DOHH2 (cell line): ENCODE measurements around the gene ACOT12.

Source experiments
- H3F3A ChIP-seq: fragments of 200-600 bp; sonication (generic), shearing (Covaris generic); 2 replicates; pipeline ENCODE4 v1.6.0; 2016; ENCODE audit warnings: antibody characterized with exemption, mild to moderate bottlenecking; ENCODE audit not compliant: control insufficient read depth, insufficient read depth
- H3K27ac ChIP-seq: fragments of 200-600 bp; sonication (generic); 2 replicates; pipeline ENCODE4 v1.5.1; 2014; ENCODE audit warnings: low read depth, mild to moderate bottlenecking, low read length, moderate library complexity
- H3K27me3 ChIP-seq: fragments of 200-600 bp; sonication (generic); 2 replicates; pipeline ENCODE4 v1.6.1; 2014; ENCODE audit warnings: mild to moderate bottlenecking, low read length, mixed read lengths; ENCODE audit not compliant: control insufficient read depth
- H3K36me3 ChIP-seq: fragments of 200-600 bp; sonication (generic); 2 replicates; pipeline ENCODE4 v1.6.1; 2014; ENCODE audit warnings: mild to moderate bottlenecking, low read length, moderate library complexity, mixed read lengths; ENCODE audit not compliant: control insufficient read depth
- H3K4me1 ChIP-seq: fragments of 200-600 bp; sonication (generic); 2 replicates; pipeline ENCODE4 v1.6.1; 2014; ENCODE audit warnings: mild to moderate bottlenecking, low read length, mixed read lengths; ENCODE audit not compliant: control insufficient read depth
- H3K4me2 ChIP-seq: fragments of 200-600 bp; sonication (generic); 2 replicates; pipeline ENCODE4 v1.6.0; 2014; ENCODE audit warnings: mild to moderate bottlenecking, low read length, moderate library complexity
- H3K4me3 ChIP-seq: fragments of 200-600 bp; sonication (generic); 2 replicates; pipeline ENCODE4 v1.5.1; 2014; ENCODE audit warnings: mild to moderate bottlenecking, low read length, mixed read lengths
- H3K79me2 ChIP-seq: fragments of 200-600 bp; sonication (generic); 2 replicates; pipeline ENCODE4 v1.6.1; 2014; ENCODE audit warnings: mild to moderate bottlenecking, low read length, mixed read lengths; ENCODE audit not compliant: control insufficient read depth
- H3K9me2 ChIP-seq: fragments of 200-600 bp; sonication (generic); replicated peaks from 2 replicates; pipeline ENCODE4 v1.6.1; 2014; ENCODE audit warnings: mild to moderate bottlenecking, low read length, mixed read lengths; ENCODE audit not compliant: control insufficient read depth
- H3K9me3 ChIP-seq: fragments of 200-600 bp; sonication (generic); 2 replicates; pipeline ENCODE4 v1.6.1; 2014; ENCODE audit warnings: antibody characterized with exemption, low read length, mixed read lengths; ENCODE audit not compliant: control insufficient read depth, insufficient read depth
- H4K20me1 ChIP-seq: fragments of 200-600 bp; sonication (generic); 2 replicates; pipeline ENCODE4 v1.6.0; 2014; ENCODE audit warnings: low read depth, mild to moderate bottlenecking, antibody characterized with exemption, low read length, moderate library complexity; ENCODE audit not compliant: control insufficient read depth, insufficient read depth
- EZH2phosphoT487 ChIP-seq: fragments of 200-600 bp; sonication (generic); IDR thresholded peaks from 2 replicates; pipeline ENCODE4 v1.6.1; 2017; ENCODE audit warnings: borderline replicate concordance, mild to moderate bottlenecking, antibody characterized with exemption, low read length, moderate library complexity, mixed read lengths
- TF ChIP-seq, protein P1 (sequence below): fragments of 200-600 bp; sonication (generic); IDR thresholded peaks from one replicate; pipeline ENCODE4 v1.5.1; 2014; ENCODE audit warnings: antibody characterized with exemption, mild to moderate bottlenecking, low read depth, low read length; ENCODE audit not compliant: poor library complexity, severe bottlenecking

ACOT12 gene

GRCh38 chr5:81288021-81288433, 105.9 kb downstream of the ACOT12 start:
- peaks cover 22% of the 10 kb centered on the region for H3K9me3 ChIP-seq
- peaks cover 62% of the 10 kb centered on the region for H3K4me1 ChIP-seq
- no peaks in the 10 kb centered on the region for H3K27me3 ChIP-seq
- H4K20me1 ChIP-seq = no peaks in the 10 kb centered on the region
- H3K9me2 ChIP-seq = no peaks in the 10 kb centered on the region
- no peak for TF ChIP-seq EZH2phosphoT487
- TF ChIP-seq, protein P1, sequence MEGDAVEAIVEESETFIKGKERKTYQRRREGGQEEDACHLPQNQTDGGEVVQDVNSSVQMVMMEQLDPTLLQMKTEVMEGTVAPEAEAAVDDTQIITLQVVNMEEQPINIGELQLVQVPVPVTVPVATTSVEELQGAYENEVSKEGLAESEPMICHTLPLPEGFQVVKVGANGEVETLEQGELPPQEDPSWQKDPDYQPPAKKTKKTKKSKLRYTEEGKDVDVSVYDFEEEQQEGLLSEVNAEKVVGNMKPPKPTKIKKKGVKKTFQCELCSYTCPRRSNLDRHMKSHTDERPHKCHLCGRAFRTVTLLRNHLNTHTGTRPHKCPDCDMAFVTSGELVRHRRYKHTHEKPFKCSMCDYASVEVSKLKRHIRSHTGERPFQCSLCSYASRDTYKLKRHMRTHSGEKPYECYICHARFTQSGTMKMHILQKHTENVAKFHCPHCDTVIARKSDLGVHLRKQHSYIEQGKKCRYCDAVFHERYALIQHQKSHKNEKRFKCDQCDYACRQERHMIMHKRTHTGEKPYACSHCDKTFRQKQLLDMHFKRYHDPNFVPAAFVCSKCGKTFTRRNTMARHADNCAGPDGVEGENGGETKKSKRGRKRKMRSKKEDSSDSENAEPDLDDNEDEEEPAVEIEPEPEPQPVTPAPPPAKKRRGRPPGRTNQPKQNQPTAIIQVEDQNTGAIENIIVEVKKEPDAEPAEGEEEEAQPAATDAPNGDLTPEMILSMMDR = no peak
- peak overlapping the region; percentile 74 for H3K27ac ChIP-seq
- H3K79me2 ChIP-seq = peaks cover 74% of the 10 kb centered on the region
- H3K4me3 ChIP-seq = peak overlapping the region; percentile 49
- peak overlapping the region; percentile 66 for H3K4me2 ChIP-seq
- H3F3A ChIP-seq = peaks cover 6% of the 10 kb centered on the region
- peaks cover 13% of the 10 kb centered on the region for H3K36me3 ChIP-seq

GRCh38 chr5:81286059-81286617, 107.8 kb downstream of the ACOT12 start:
- H3F3A ChIP-seq = peaks cover 6% of the 10 kb centered on the region
- TF ChIP-seq EZH2phosphoT487 = no peak
- TF ChIP-seq, protein P1 = no peak
- no peak overlapping the region for H3K4me3 ChIP-seq
- H3K27ac ChIP-seq = no peak overlapping the region
- H3K27me3 ChIP-seq = no peaks in the 10 kb centered on the region
- peaks cover 3% of the 10 kb centered on the region for H3K36me3 ChIP-seq
- peaks cover 55% of the 10 kb centered on the region for H3K79me2 ChIP-seq
- H3K9me3 ChIP-seq = peaks cover 3% of the 10 kb centered on the region; the same call in 1 of the 2 replicates
- H3K9me2 ChIP-seq = no peaks in the 10 kb centered on the region
- peaks cover 55% of the 10 kb centered on the region for H3K4me1 ChIP-seq
- H3K4me2 ChIP-seq = peak overlapping the region; percentile 66
- no peaks in the 10 kb centered on the region for H4K20me1 ChIP-seq

GRCh38 chr5:81283976-81284375, 110.0 kb downstream of the ACOT12 start:
- no peaks in the 10 kb centered on the region for H3K36me3 ChIP-seq
- H3K4me1 ChIP-seq = peaks cover 39% of the 10 kb centered on the region
- H3K27ac ChIP-seq = no peak overlapping the region
- H3F3A ChIP-seq = peaks cover 6% of the 10 kb centered on the region; the same call in 1 of the 2 replicates
- H3K79me2 ChIP-seq = peaks cover 34% of the 10 kb centered on the region
- no peaks in the 10 kb centered on the region for H3K9me3 ChIP-seq
- H3K4me3 ChIP-seq = no peak overlapping the region
- H3K4me2 ChIP-seq = no peak overlapping the region
- no peaks in the 10 kb centered on the region for H4K20me1 ChIP-seq
- H3K9me2 ChIP-seq = no peaks in the 10 kb centered on the region
- no peaks in the 10 kb centered on the region for H3K27me3 ChIP-seq
- TF ChIP-seq, protein P1 = no peak
- no peak for TF ChIP-seq EZH2phosphoT487
